ENCODE results near the gene BEST4. TPM values are rescaled to one million over a fixed set of nuclear protein-coding genes. Genes with fewer than 3 reads are reported as not detected.
A peak's percentile ranks its signal among the peaks of the same experiment; 100 is the strongest.

The BEST4 gene
- total and polyA plus RNA-seq, 2 of the 4 experiments (the other 2 are of a cell fraction) = 0.07 TPM; not detected in 1

DNA sequence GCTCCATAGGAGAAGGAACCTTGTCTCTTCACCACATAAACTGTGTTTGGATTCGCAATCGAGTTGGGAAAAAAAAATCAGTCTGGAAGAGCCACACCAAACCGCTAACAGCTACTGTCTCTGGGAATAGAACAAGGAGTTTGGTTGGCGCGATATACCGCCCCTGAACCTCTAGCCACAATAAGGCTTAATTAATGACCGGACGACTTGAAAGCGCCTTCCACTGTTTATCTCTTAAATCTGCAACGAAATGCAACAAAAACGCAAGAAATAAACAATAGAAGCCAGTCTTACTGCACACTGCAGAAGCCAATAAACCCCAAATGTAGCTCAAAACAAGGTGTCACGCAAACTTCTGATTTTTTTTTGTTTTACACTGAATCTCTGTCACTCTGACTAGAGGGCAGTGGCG, 31.2 kb upstream of the BEST4 start:
- Histone ChIP-seq H3K79me1 (ENCODE audit: low read depth in 1 of 2, low read length in 2 of 2) (peaks cover 2 to 4% of the 10 kb centered on the region in 2 experiments; a peak in 1 of 4 replicates), H3K9me3 (ENCODE audit: control insufficient read depth, insufficient read depth, low read length) (no peaks in the 10 kb centered on the region), H2BK15ac (ENCODE audit: low read depth, low read length) (no peak overlapping the region), H3K4me2 (ENCODE audit: low read depth, low read length) (peak overlapping the region; percentile 96), H3K56ac (ENCODE audit: extremely low read depth, insufficient read depth, low read length) (peak overlapping the region; percentile 66), H3K14ac (replicated peaks; ENCODE audit: low read depth, low read length) (peak overlapping the region; percentile 11), H4K20me1 (ENCODE audit: insufficient read depth, low read length) (peaks cover 8% of the 10 kb centered on the region; the same call in 1 of the 2 replicates), H2BK20ac (ENCODE audit: low read depth, low read length) (0 out of 2 replicates have a peak overlapping the region, but pooled peaks have one; percentile 8), H3K4me3 (ENCODE audit: insufficient read depth, low read depth, low read length) (peak overlapping the region; percentile 42; the same call in 1 of the 2 replicates), H2AFZ (replicated peaks; ENCODE audit: low read length, poor library complexity) (peak overlapping the region; percentile 81), H3K4me1 (ENCODE audit: control insufficient read depth, insufficient read depth, low read length) (peaks cover 7% of the 10 kb centered on the region), H3K27me3 (ENCODE audit: control insufficient read depth, insufficient read depth, low read length) (no peaks in the 10 kb centered on the region), H2BK120ac (ENCODE audit: low read depth, low read length) (peak overlapping the region; percentile 44; the same call in 1 of the 2 replicates), H2BK5ac (ENCODE audit: low read depth, low read length, poor library complexity, severe bottlenecking) (peak overlapping the region; percentile 99), H3K36me3 (ENCODE audit: control insufficient read depth, insufficient read depth, low read length) (no peaks in the 10 kb centered on the region), H3K4ac (ENCODE audit: low read depth, low read length) (peak overlapping the region; percentile 65), H4K8ac (ENCODE audit: low read depth in 2 of 2, low read length in 2 of 2) (peak overlapping the region in 1 of 2 experiments; percentile 75; a peak in 1 of 4 replicates), H3K9ac (ENCODE audit: low read depth, low read length) (peak overlapping the region; percentile 37; the same call in 1 of the 2 replicates), H4K5ac (ENCODE audit: low read depth, low read length) (peak overlapping the region; percentile 1; the same call in 1 of the 2 replicates), H4K91ac (ENCODE audit: insufficient read depth, low read depth, low read length) (peak overlapping the region; percentile 50), H3K9me1 (ENCODE audit: insufficient read depth, low read length) (peaks cover 3% of the 10 kb centered on the region; the same call in 1 of the 2 replicates), H3K23ac (ENCODE audit: low read depth, low read length) (peak overlapping the region; percentile 58; the same call in 1 of the 2 replicates), H3K27ac (ENCODE audit: insufficient read depth, low read length) (peak overlapping the region; percentile 62), H2AK9ac (replicated peaks; ENCODE audit: low read depth, low read length, poor library complexity) (peak overlapping the region; percentile 94), H2AK5ac (ENCODE audit: low read depth, low read length) (peak overlapping the region; percentile 87; the same call in 1 of the 2 replicates), H3K18ac (ENCODE audit: low read depth, low read length) (peak overlapping the region; percentile 5; the same call in 1 of the 2 replicates)
- dilution Hi-C loops (cut with HindIII; ENCODE audit: low sequenced_read_pairs, unreplicated experiment) = no loop called here
- in situ Hi-C loops (cut with MboI; ENCODE audit: low sequenced_read_pairs) = no loop called here
- intact Hi-C loops (cut with micrococcal nuclease) = loop anchor here (2.0 kb wide), 1 partner anchor 20 kb away; no protein-coding TSS in a partner anchor
- CTCF ChIA-PET = interaction anchor here (0.6 to 1.9 kb wide), 4 partner anchors 8 to 25 kb away, joined by 3 to 8 read pairs (median 4); partner anchors contain the start of gene PLK3
- DNase-seq (no peak), ATAC-seq (ENCODE audit: low read depth) (peak; percentile 34)
- BruUV-seq (replicated peaks) = no TSS peak
- WGBS, 2 experiments (ENCODE audit: extremely low coverage in 2 of 2, insufficient read length in 1 of 2) = 0% methylated on average over 3 of the region's 13 CpGs; no CpG with 5 or more reads in 1 of the 2 experiments
- POLR2A ChIA-PET (ENCODE audit: unreplicated experiment) = interaction anchor here (0.6 to 3.2 kb wide), 18 partner anchors 11 to 1173 kb away, joined by 3 to 30 read pairs (median 4); partner anchors contain the start of genes BTBD19, DYNLT4, HECTD3 and PLK3
- TF ChIP-seq SMC3 (IDR thresholded peaks at IDR 0.05; ENCODE audit: low read depth, low read length) (no peak; the same call in 1 of the 2 replicates), FOS (IDR thresholded peaks at IDR 0.05; ENCODE audit: low read depth, low read length) (no peak), RCOR1 (IDR thresholded peaks at IDR 0.05; ENCODE audit: insufficient replicate concordance, low read length) (no peak), MAFK (IDR thresholded peaks at IDR 0.05; ENCODE audit: low read depth, low read length) (no peak), BHLHE40 (IDR thresholded peaks at IDR 0.05; ENCODE audit: low read depth, low read length) (no peak), RFX5 (IDR thresholded peaks at IDR 0.05; ENCODE audit: low read depth, low read length) (no peak), MXI1 (IDR thresholded peaks at IDR 0.05; ENCODE audit: borderline replicate concordance, low read depth, low read length) (no peak), MAZ (IDR thresholded peaks at IDR 0.05; ENCODE audit: borderline replicate concordance, low read depth, low read length) (no peak), POLR2A (IDR thresholded peaks at IDR 0.05; ENCODE audit: low read depth, low read length) (no peak), RAD21 (IDR thresholded peaks at IDR 0.05; ENCODE audit: low read length) (no peak), CHD1 (IDR thresholded peaks at IDR 0.05; ENCODE audit: low read depth, low read length) (no peak), CEBPB (IDR thresholded peaks at IDR 0.05; ENCODE audit: low read depth, low read length) (no peak)
- TF ChIP-seq, protein P1, sequence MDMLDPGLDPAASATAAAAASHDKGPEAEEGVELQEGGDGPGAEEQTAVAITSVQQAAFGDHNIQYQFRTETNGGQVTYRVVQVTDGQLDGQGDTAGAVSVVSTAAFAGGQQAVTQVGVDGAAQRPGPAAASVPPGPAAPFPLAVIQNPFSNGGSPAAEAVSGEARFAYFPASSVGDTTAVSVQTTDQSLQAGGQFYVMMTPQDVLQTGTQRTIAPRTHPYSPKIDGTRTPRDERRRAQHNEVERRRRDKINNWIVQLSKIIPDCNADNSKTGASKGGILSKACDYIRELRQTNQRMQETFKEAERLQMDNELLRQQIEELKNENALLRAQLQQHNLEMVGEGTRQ (IDR thresholded peaks at IDR 0.05; ENCODE audit: low read depth, low read length) = no peak
- TF ChIP-seq, protein P2, sequence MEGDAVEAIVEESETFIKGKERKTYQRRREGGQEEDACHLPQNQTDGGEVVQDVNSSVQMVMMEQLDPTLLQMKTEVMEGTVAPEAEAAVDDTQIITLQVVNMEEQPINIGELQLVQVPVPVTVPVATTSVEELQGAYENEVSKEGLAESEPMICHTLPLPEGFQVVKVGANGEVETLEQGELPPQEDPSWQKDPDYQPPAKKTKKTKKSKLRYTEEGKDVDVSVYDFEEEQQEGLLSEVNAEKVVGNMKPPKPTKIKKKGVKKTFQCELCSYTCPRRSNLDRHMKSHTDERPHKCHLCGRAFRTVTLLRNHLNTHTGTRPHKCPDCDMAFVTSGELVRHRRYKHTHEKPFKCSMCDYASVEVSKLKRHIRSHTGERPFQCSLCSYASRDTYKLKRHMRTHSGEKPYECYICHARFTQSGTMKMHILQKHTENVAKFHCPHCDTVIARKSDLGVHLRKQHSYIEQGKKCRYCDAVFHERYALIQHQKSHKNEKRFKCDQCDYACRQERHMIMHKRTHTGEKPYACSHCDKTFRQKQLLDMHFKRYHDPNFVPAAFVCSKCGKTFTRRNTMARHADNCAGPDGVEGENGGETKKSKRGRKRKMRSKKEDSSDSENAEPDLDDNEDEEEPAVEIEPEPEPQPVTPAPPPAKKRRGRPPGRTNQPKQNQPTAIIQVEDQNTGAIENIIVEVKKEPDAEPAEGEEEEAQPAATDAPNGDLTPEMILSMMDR (conservative IDR thresholded peaks at IDR 0.05; ENCODE audit: low read depth, low read length) = no peak
- TF ChIP-seq, protein P3, sequence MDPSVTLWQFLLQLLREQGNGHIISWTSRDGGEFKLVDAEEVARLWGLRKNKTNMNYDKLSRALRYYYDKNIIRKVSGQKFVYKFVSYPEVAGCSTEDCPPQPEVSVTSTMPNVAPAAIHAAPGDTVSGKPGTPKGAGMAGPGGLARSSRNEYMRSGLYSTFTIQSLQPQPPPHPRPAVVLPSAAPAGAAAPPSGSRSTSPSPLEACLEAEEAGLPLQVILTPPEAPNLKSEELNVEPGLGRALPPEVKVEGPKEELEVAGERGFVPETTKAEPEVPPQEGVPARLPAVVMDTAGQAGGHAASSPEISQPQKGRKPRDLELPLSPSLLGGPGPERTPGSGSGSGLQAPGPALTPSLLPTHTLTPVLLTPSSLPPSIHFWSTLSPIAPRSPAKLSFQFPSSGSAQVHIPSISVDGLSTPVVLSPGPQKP (IDR thresholded peaks at IDR 0.05; ENCODE audit: borderline replicate concordance, low read depth, low read length) = no peak
